K562 (cell line): Measurements from ENCODE around the gene PYGM. TPM values are rescaled to one million over a fixed set of nuclear protein-coding genes. Genes with fewer than 3 reads are reported as not detected.

ENCODE experiments used
- ATAC-seq: fragments of 200-7000 bp; cut with Tn5 transposase; 3 replicates; pipeline ENCODE4 v1.9.1; 2020; ENCODE audit warnings: moderate library complexity
- BruUV-seq: library from RNA; stranded (reverse); fragments of 400-500 nt; replicated peaks from 2 replicates; lab custom pipeline; 2021; lab: Mats Ljungman, UMichigan
- CTCF ChIA-PET: fragments of 300-600 bp; formaldehyde crosslinking; extraction: SDS; loops from one replicate; lab custom pipeline; 2021; ENCODE audit warnings: low intra/inter-chr PET ratio; lab: Yijun Ruan, JAX
- POLR2A ChIA-PET: fragments of 300-600, 350-650 bp; sonication (Branson Sonifier 250); formaldehyde crosslinking; extraction: SDS; loops from one replicate; lab custom pipeline; 2021; ENCODE audit warnings: antibody characterized with exemption, inconsistent platforms; lab: Yijun Ruan, JAX
- DNase-seq, 4 experiments: peaks; one replicate each; pipeline versions ENCODE4 v3.0.0 to v3.0.0-alpha.2; 2011 to 2018; ENCODE audit warnings: low spot score in 3 of 4, mixed read lengths in 3 of 4; ENCODE audit errors: extremely low read depth in 1 of 4
- FAIRE-seq: peaks from 2 replicates; lab custom pipeline; 2011; peaks lifted over from hg19 to GRCh38; lab: Jason Lieb, UNC
- H2AFZ ChIP-seq: 2 replicates; pipeline ENCODE4 v1.6.0; 2011; ENCODE audit warnings: low read depth, low read length, control low read depth, inconsistent platforms
- H3K27ac ChIP-seq: fragments of 200-600 bp; 3 replicates; pipeline ENCODE4 v1.8.0; 2011; ENCODE audit warnings: low read depth, mild to moderate bottlenecking, control low read depth, inconsistent platforms, low read length, moderate library complexity, mixed read lengths; ENCODE audit errors: extremely low read depth
- H3K27me3 ChIP-seq, 2 experiments: fragments of 300-600 bp in 1 of 2; 2 replicates in 1 of 2; 3 replicates in 1 of 2; pipeline versions ENCODE4 v1.6.0 to v1.8.0; 2011; ENCODE audit warnings: inconsistent platforms in 2 of 2, low read length in 2 of 2, mild to moderate bottlenecking in 1 of 2, mixed read lengths in 1 of 2, moderate library complexity in 1 of 2; ENCODE audit not compliant: control insufficient read depth in 2 of 2, insufficient read depth in 2 of 2
- H3K36me3 ChIP-seq: fragments of 300-600 bp; 3 replicates; pipeline ENCODE4 v1.8.0; 2011; ENCODE audit warnings: mild to moderate bottlenecking, low read length, inconsistent platforms; ENCODE audit not compliant: control insufficient read depth, insufficient read depth
- H3K4me1 ChIP-seq, 2 experiments: fragments of 200-600 bp in 1 of 2; replicated peaks in 1 of 2; 2 replicates in 1 of 2; 3 replicates in 1 of 2; pipeline versions ENCODE4 v1.5.1 to v1.8.0; 2011; ENCODE audit warnings: inconsistent platforms in 2 of 2, low read length in 2 of 2, mild to moderate bottlenecking in 1 of 2, mixed read lengths in 1 of 2, moderate library complexity in 1 of 2; ENCODE audit not compliant: control insufficient read depth in 2 of 2, insufficient read depth in 2 of 2
- H3K4me2 ChIP-seq: 2 replicates; pipeline ENCODE4 v1.6.1; 2011; ENCODE audit warnings: low read length, control low read depth, inconsistent platforms, mixed read lengths; ENCODE audit not compliant: insufficient read depth
- H3K4me3 ChIP-seq: fragments of 200-600 bp; sonication (generic), shearing (Covaris generic); 2 replicates; pipeline ENCODE4 v1.5.1; 2016; ENCODE audit warnings: control low read depth, inconsistent platforms
- H3K79me2 ChIP-seq: fragments of 200-600 bp; 3 replicates; pipeline ENCODE4 v1.8.0; 2011; ENCODE audit warnings: low read length, inconsistent platforms; ENCODE audit not compliant: control insufficient read depth, insufficient read depth
- H3K9ac ChIP-seq, 2 experiments: 2 replicates each; pipeline versions ENCODE4 v1.6.0 to v1.6.1; 2011; ENCODE audit warnings: low read depth in 2 of 2, low read length in 2 of 2, control low read depth in 1 of 2, inconsistent platforms in 1 of 2, mild to moderate bottlenecking in 1 of 2, mixed read lengths in 1 of 2; ENCODE audit not compliant: insufficient read depth in 1 of 2
- H3K9me1 ChIP-seq: one replicate; pipeline ENCODE4 v1.6.0; 2011; ENCODE audit warnings: inconsistent platforms, mild to moderate bottlenecking, low read length, moderate library complexity; ENCODE audit not compliant: control insufficient read depth, insufficient read depth
- H3K9me3 ChIP-seq: replicated peaks from 2 replicates; pipeline ENCODE4 v1.5.1; 2011; ENCODE audit warnings: low read depth, low read length, inconsistent platforms; ENCODE audit not compliant: control insufficient read depth, insufficient read depth
- H4K20me1 ChIP-seq: replicated peaks from 2 replicates; pipeline ENCODE4 v1.6.1; 2011; ENCODE audit warnings: low read length, inconsistent platforms, mixed read lengths; ENCODE audit not compliant: control insufficient read depth, insufficient read depth
- FIP1L1 ChIP-seq: fragments of 200-400 bp; formaldehyde crosslinking; IDR thresholded peaks from 2 replicates; pipeline ENCODE4 v1.6.1; 2018; ENCODE audit warnings: mild to moderate bottlenecking, low read depth, low read length; ENCODE audit not compliant: poor library complexity, severe bottlenecking
- HDAC6 ChIP-seq: IDR thresholded peaks from 2 replicates; pipeline ENCODE4 v1.6.1; 2012; ENCODE audit warnings: low read depth, mild to moderate bottlenecking, control low read depth, inconsistent platforms, low read length, moderate library complexity
- KHSRP ChIP-seq: fragments of 450-650 bp; IDR thresholded peaks from 2 replicates; pipeline ENCODE4 v1.6.1; 2017
- MAFF ChIP-seq: IDR thresholded peaks from 2 replicates; pipeline ENCODE4 v1.6.1; 2012; ENCODE audit warnings: low read length, improper control_type of control experiment
- MAZ ChIP-seq, 2 experiments: fragments of 450-650 bp in 1 of 2; sonication (generic) in 1 of 2; formaldehyde crosslinking; IDR thresholded peaks in 1 of 2; conservative IDR thresholded peaks in 1 of 2; 2 replicates each; pipeline versions ENCODE4 v1.4.0 to v1.5.0; 2020; ENCODE audit warnings: mild to moderate bottlenecking in 1 of 2, missing genetic modification reagents in 1 of 2
- MEF2D ChIP-seq: conservative IDR thresholded peaks from 2 replicates; pipeline ENCODE4 v1.6.1; 2016; ENCODE audit warnings: low read depth, missing genetic modification characterization, missing compliant biosample characterization
- POLR2G ChIP-seq: fragments of 200-400 bp; formaldehyde crosslinking; IDR thresholded peaks from 2 replicates; pipeline ENCODE4 v1.6.1; 2017; ENCODE audit warnings: low read depth, mild to moderate bottlenecking, antibody characterized with exemption, low read length, moderate library complexity
- PRMT5 ChIP-seq: sonication (generic); formaldehyde crosslinking; IDR thresholded peaks from 2 replicates; pipeline ENCODE4 v1.5.0; 2020; ENCODE audit warnings: missing genetic modification reagents
- TGIF2 ChIP-seq: sonication (generic); formaldehyde crosslinking; IDR thresholded peaks from 2 replicates; pipeline ENCODE4 v1.8.1; 2022; ENCODE audit warnings: mild to moderate bottlenecking, missing genetic modification reagents, moderate library complexity
- VEZF1 ChIP-seq: fragments of 200-800 bp; sonication (Bioruptor generic); IDR thresholded peaks from 2 replicates; pipeline ENCODE4 v1.6.1; 2017; ENCODE audit warnings: missing genetic modification characterization, missing compliant biosample characterization
- ZNF77 ChIP-seq: fragments of 250-450 bp; sonication (Bioruptor Pico); IDR thresholded peaks from 2 replicates; pipeline ENCODE4 v1.5.0; 2020
- WGBS: fragments of 100-300 bp; shearing (Covaris generic); methylation state at CpG from one replicate; pipeline ENCODE4 v1.1.6; 2016; ENCODE audit warnings: low coverage, mixed read lengths; ENCODE audit not compliant: insufficient coverage; ENCODE audit errors: missing lambda C conversion rate; 5-methylcytosine and 5-hydroxymethylcytosine counted together
- in situ Hi-C: fragments of 300-500 bp; cut with MboI; formaldehyde crosslinking; loops from 4 replicates; pipeline ENCODE4 v1.15.0; 2018; ENCODE audit warnings: inconsistent platforms, mixed read lengths
- intact Hi-C: fragments of 100-400 bp; cut with micrococcal nuclease; formaldehyde crosslinking; loops from 2 replicates; pipeline ENCODE4 v1.14.2; 2022
- polyA plus RNA-seq, 8 experiments: library from polyadenylated mRNA; depleted of rRNA in 4 of 8; stranded (reverse) in 5 of 8; unstranded in 3 of 8; fragments of >200 nt; fragmentation: Nextera tagmentation in 2 of 8; fragmentation: Illumina TruSeq in 1 of 8; extraction: Ambion mirVana in 2 of 8; extraction: Trizol in 1 of 8; gene quantifications; 2 replicates each; pipeline versions ENCODE4 v1.2.1 to v1.2.3, GENCODE V29; 2011 to 2014; ENCODE audit warnings: inconsistent platforms in 1 of 8, missing spikeins in 1 of 8
- total RNA-seq, 7 experiments: library from RNA; depleted of rRNA in 6 of 7; stranded (reverse); fragments of >200 nt in 6 of 7; fragmentation: Illumina TruSeq in 2 of 7; extraction: Trizol in 2 of 7; gene quantifications; 2 replicates each; pipeline versions ENCODE4 v1.2.1 to v1.2.3, GENCODE V29; 2011 to 2021; ENCODE audit warnings: low replicate concordance in 1 of 7
- TF ChIP-seq, protein P1 (sequence below): fragments of 250-450 bp; sonication (Bioruptor Pico); IDR thresholded peaks from 2 replicates; pipeline ENCODE4 v1.4.0; 2020
- TF ChIP-seq, protein P2 (sequence below): fragments of 250-450 bp; sonication (Bioruptor Pico); IDR thresholded peaks from 2 replicates; pipeline ENCODE4 v1.5.0; 2020; ENCODE audit warnings: mild to moderate bottlenecking, borderline replicate concordance

PYGM gene
- total and polyA plus RNA-seq, 9 of the 15 experiments (the other 6 are each of a cell fraction or from before 2014, with no cell fraction given): 0.07 to 1.5 (median 0.68) TPM

DNA sequence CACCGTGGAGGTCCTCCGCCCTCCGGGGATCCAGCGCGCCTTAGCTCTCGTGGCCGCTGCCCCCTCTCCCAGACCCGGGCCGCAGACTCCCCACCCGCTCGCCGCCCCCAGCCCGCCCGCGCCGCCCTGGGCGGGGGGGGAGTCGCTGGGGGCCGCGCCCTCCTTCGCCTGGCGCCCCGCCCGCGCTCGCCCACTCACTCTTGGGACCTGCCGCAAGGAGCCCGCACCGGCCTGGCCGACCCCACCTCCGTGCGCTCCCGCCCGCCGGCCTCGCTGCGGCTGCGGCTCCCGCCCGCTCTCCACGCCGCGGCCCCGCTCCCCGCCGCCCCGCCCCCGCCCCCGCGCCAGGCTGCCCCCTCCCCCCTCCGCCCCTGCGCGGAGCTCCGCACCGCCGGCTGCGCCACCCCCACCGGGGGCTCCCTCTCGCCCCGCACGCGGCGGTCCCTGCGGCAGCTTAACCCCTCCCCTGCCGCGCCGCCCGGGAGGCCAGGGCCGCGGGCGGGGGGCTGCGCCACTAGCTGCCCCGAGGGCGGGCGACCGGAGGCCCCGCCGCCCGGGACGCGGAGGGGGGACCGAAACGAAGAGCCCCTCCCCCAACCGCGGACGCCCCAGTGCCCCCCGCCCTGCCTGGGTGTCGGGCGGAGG is 15.1 kb downstream of the PYGM start (continued):
- TF ChIP-seq MAZ (CRISPR knock-in tag; conservative IDR thresholded peaks at IDR 0.05 in 1 of 2, IDR thresholded peaks at IDR 0.05 in 1 of 2) (0 out of 4 replicates have a peak, but pooled peaks of 1 of the 2 experiments have one; percentile 52), HDAC6 (no peak), MAFF (no peak)
- TF ChIP-seq, all 486 proteins: peak for 9

DNA sequence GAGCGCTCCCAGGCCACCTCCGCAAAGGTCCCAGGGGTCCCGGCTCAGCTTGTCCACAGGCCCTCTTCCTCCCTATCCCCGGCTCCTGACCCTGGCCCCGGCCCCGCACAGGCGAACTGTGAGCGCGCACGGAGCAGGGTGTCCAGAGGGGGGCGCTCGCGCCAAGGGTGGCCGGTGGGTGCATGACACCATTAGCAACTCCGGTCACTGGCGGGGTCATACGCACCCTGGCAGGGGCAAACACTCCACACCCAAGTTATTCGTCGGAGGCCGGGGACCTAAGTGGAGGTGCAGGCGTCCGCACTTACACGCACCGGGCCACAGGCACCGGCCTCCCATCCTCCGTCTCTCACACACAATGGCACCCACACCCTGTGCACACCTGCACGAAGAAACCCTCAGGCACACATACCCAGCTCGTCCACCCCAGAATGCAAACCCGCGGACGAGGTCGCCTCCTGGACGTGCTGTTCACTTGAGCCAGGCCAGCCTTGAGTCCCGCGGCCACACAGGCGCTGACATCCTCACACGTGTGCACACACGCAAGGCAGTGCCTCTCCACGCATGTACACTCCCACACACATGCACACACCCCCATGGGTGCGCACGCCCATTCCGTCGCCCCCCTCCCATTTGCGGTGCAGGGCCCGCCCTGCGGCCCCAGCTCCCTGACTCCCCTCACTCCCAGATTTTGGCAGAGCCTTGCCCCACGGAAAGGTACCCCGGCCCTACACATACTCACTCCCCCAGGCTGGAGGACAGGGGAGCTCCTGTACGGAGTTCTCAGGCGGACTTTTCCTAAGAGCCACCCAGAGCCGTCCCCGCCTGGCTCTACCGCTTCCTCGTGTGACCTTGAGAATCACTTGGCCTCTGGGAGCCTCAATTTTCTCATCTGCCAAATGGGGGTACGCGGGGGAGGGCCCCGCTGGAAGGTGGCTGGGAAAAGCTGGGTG is 15.9 kb downstream of the PYGM start, which contains the start of gene RASGRP2:
Gene RASGRP2 (minus strand): TSS at position 552 of the 953 bp plus-strand sequence. CDS start 1,276 bp downstream, outside the sequence.
- Histone ChIP-seq H4K20me1 (no peaks in the 10 kb centered on the region; the same call in 1 of the 2 replicates), H3K79me2 (no peaks in the 10 kb centered on the region), H3K27ac (peak within 1 kb of the TSS; percentile 73), H3K4me3 (peak within 1 kb of the TSS; percentile 54), H3K4me1 (peaks cover 12 to 71% of the 10 kb centered on the region in 2 experiments; a peak in 3 of 5 replicates), H3K9me3 (no peaks in the 10 kb centered on the region), H3K9me1 (no peaks in the 10 kb centered on the region), H3K9ac (peak within 1 kb of the TSS; percentile 61 to 90; a peak in 3 of 4 replicates), H3K27me3 (no peaks in the 10 kb centered on the region; a peak in 1 of 5 replicates), H3K4me2 (peak within 1 kb of the TSS; percentile 77), H2AFZ (peak within 1 kb of the TSS; percentile 95), H3K36me3 (no peaks in the 10 kb centered on the region)
- POLR2A ChIA-PET: interaction anchor here (0.5 to 1.6 kb wide), 13 partner anchors 10 to 409 kb away, joined by 3 to 6 read pairs (median 4); partner anchors contain the start of genes EHD1, PYGM and SF1
- intact Hi-C loops (loop anchor here (1.0 to 5.0 kb wide), 4 partner anchors 23 to 87 kb away; partner anchors contain the start of gene SF1), in situ Hi-C loops (no loop called here)
- TSS peak; percentile 28 for BruUV-seq
- peak; percentile 72 for FAIRE-seq
- peak; percentile 73 to 87 (median 80) for DNase-seq
- ATAC-seq: peak; percentile 80
- 3% methylated on average over 51 of the region's 57 CpGs for WGBS
- CTCF ChIA-PET: interaction anchor here (0.6 to 1.7 kb wide), 5 partner anchors 23 to 306 kb away, joined by 3 to 13 read pairs (median 3); no protein-coding TSS in a partner anchor
- TF ChIP-seq VEZF1 (no peak), TGIF2 (CRISPR knock-in tag) (peak; percentile 89; the same call in 1 of the 2 replicates), FIP1L1 (peak; percentile 13), POLR2G (peak; percentile 61), MEF2D (tag) (no peak), ZNF77 (CRISPR knock-in tag) (no peak), PRMT5 (CRISPR knock-in tag) (no peak), KHSRP (no peak)
- TF ChIP-seq, protein P1, sequence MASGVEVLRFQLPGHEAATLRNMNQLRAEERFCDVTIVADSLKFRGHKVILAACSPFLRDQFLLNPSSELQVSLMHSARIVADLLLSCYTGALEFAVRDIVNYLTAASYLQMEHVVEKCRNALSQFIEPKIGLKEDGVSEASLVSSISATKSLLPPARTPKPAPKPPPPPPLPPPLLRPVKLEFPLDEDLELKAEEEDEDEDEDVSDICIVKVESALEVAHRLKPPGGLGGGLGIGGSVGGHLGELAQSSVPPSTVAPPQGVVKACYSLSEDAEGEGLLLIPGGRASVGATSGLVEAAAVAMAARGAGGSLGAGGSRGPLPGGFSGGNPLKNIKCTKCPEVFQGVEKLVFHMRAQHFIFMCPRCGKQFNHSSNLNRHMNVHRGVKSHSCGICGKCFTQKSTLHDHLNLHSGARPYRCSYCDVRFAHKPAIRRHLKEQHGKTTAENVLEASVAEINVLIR (CRISPR knock-in tag): no peak
- TF ChIP-seq, protein P2, sequence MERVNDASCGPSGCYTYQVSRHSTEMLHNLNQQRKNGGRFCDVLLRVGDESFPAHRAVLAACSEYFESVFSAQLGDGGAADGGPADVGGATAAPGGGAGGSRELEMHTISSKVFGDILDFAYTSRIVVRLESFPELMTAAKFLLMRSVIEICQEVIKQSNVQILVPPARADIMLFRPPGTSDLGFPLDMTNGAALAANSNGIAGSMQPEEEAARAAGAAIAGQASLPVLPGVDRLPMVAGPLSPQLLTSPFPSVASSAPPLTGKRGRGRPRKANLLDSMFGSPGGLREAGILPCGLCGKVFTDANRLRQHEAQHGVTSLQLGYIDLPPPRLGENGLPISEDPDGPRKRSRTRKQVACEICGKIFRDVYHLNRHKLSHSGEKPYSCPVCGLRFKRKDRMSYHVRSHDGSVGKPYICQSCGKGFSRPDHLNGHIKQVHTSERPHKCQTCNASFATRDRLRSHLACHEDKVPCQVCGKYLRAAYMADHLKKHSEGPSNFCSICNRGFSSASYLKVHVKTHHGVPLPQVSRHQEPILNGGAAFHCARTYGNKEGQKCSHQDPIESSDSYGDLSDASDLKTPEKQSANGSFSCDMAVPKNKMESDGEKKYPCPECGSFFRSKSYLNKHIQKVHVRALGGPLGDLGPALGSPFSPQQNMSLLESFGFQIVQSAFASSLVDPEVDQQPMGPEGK (CRISPR knock-in tag): no peak
